NOMO-1 treated with DMSO at 0.1 percent for 48 hours (cell line): ENCODE results near the gene TMEM151B.
A peak's percentile ranks its signal among the peaks of the same experiment; 100 is the strongest.
"Not testable (repeated sequence)": the region's sequence is repeated elsewhere in the genome, so short reads cannot be mapped to it uniquely, and the experiment has no call there.

Source experiments
- DNase-seq: peaks from one replicate; lab custom pipeline; 2025; ENCODE audit not compliant: unreplicated experiment; lab: John Stamatoyannopoulos, UW

The TMEM151B gene

DNA sequence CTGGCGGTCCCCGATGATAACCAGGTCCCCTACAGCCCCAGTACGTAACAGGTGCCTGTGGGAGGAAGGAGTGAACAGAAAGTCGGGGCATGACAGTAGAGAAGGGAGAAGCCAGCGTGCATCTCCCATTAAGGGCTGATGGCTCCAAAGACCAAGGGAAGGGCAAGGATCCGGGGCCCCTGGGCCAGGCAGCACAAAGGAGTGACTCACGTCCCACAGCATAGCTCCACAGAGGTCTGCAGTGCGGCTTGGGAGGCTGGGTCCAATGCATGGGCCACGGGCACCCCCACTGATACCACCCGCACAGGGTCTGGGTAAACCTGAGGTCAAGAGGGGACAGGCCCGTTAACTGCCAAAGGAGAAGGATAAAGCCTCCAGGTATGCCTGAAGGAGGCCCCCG is 32.6 kb downstream of the TMEM151B start:
- no peak for DNase-seq

DNA sequence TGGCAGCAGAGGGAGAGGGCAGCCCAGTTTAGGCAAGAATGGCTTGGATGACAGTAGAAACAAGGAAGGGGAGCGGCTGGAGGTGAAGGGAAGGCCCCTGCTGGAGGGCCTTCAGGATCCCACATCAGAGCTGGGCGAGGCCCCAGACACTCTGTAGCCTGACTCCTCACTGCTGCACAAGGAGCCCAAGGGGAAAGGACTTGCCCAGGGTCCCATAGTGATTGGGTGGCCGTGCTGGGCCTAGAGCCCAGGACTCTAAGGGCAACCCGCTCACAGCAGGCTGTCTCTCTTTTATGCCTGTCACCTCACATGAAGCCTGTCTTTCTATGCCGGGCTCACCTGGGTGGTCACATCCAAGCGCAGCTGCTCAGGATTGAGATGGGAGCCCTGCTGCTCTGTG is 33.6 kb downstream of the TMEM151B start:
- DNase-seq, result no peak

DNA sequence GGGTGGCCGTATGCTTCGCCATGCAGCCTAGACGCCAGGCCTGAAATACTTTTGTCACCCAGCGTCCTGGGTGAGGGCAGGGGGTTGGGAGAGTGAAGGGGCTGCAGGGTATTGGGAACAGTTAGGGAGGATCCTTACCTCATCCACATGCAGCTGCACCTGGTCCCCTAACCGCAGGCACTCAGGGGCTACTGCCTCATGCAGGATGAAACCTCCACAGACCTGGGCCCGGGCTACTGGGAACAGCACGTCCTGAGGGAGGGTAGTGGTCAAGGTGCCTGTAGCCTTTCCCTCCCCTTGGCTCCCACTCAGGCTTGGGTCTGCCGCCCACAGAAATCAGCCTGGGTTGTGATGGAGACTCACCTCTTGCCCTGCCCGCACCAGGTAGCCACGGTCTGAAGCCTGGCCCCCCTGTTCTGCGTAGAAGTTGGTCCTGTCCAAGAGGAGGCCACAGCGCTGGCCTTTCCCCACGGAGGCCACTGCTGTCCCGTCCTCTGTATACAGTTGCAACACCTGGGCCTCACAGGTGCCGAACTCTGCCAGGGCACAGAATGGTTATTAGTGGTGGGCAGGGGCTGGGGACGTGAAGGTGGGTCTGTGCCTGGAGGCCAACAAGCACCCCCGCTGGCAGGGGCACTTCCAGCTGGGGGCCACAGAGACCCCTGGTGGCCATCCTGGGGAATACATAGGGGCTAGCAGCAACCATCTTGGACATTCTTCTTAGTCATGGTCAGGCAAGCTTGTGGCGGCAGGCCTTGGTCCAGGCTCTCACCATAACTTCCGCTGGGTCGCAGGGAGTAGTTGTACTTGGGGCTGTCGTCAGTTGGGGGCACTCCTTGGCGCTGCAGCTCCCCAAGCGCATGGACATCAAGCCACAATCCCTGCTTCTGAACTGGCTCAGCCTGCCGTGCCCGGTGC is 34.3 kb downstream of the TMEM151B start:
- peak; percentile 29 for DNase-seq

DNA sequence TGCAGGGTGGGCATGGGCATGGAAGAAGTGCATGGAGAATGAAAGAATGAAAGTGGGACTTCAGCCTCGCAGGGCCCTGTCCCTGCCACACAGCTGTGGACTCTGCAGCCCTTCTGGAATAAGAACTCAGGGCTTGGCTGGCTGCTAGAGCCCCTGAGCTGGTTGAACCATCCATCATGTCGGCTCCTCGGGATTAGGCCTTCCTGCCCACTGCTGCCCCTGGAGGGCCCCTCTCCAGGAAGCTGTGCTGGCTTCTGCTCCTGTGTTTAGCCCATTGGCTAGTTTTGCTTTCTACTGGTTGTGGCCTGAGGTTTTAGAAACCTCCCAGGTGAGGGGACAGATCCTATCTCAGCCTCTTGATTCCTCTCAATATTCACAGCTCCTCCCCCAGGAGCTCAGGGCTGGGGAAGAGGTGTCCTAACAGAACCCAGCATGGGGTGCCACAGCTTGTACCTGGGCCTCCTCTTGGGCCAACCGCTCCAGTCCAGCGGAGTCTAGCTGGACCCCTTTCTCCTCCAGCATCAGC is 35.0 kb downstream of the TMEM151B start:
- no peak for DNase-seq

DNA sequence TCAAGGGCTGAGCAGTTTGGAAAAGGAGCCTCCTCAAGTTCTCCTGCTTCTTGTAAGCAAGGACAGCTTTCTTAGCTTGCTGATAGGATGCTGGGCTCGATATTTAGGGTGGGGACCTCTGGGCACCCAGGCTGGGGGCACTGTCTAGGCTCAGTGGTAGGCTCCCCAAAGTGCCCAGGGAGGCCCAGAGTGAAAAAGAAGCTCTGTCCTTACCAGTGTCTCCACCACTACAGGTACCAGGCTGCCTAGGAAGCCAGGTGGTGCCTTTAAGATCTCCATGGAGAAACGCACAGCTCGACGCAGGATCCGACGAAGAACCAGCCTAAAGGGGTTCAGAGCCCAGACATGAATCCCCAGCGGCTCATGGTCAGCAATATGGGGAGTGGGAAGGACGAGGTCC is 36.5 kb downstream of the TMEM151B start:
- DNase-seq, result no peak

DNA sequence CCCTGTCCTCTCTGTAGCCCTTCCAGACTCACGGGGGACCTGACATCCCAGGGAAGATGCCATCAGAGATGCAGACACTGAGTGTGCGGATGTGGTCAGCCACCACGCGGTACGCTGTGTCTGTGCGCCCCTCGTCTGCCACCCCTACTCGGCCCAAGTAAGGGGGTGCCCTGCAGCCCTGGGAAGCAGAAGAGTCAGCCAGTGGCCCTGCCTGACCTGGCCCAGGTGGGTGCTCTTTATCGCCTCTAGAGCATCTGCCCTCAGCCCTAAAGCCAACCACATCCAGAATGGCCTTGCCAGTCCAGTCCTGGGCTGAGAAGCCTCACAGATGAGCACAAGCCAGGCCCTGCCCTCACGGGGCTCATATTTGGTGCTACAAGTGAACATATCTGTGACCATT is 37.0 kb downstream of the TMEM151B start:
- no peak for DNase-seq

DNA sequence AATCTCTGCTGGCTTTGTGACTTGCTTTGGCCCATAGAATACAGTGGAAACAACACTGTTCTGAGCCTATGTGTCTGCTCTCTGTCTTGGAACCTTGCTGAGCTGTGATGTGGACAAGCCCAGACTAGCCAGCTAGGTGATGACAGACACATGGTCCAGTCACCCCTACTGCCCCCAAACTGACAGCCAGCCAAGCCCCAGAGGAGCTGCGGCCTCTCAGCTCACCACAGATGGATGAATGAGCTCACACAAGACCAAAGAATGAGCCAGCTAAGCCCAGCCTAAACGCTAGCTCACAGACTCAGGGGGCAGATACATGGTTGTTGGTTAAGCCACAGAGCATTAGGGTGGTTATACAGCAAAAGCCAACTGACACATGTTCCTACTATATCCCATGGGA is 38.8 kb downstream of the TMEM151B start:
- no peak for DNase-seq

DNA sequence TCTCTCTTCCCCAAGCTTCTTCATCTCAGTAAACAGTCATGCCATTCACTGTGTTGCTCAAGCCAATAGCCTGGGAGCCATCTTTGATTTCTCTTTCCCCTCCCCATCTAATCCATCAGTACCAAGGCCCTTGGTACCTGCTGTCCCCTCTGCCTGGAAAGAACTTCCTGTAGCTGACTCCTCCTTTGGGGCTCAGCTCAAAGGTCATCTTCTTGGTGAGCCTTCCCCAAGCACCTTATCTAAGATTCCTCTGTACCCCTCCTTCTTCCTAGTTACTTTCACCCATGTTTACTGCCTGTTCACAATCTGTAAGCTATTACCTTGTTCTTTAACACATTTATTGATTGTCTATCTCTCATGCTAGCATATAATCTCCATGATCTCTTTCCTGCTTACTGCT is 39.4 kb downstream of the TMEM151B start:
- DNase-seq, result no peak

DNA sequence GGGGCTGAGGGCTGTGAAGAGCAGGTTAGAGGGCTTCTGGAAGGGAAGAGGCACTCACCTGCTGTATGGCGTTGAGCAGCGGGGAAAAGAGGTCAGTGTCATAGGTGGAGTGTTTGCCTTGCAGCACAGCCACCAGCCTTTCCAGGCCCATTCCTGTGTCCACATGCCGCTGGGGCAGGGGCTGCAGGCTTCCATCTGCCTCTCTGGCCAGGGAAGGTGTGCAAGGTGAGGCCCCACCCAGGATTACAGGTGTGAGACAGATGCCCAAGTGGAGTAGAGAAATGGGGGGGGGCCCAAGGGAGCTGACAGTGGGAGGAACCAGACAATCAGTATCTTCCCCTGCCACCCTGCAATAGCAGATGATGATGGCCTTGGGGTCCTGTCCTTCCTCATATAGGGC is 40.0 kb downstream of the TMEM151B start:
- no peak for DNase-seq

DNA sequence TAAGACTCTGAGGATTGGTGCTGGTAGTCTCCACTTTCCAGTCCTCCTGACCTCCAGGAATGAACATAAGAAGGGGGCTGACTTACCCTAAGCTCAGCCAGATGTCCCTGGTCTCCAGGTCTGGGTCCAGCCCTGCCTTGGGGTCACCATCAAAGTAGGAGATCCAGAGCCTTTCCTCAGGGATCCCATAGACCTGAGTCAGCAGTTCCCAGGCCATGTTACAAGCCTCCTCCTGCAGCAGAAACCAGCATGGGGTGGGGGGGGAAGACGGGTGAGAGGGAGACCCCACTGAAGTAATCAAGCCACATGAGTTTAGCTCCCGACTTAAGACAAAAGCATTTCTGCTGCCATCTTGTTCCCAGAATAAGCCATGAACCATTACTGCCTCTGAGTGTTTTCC is 41.1 kb downstream of the TMEM151B start:
- DNase-seq, result no peak

DNA sequence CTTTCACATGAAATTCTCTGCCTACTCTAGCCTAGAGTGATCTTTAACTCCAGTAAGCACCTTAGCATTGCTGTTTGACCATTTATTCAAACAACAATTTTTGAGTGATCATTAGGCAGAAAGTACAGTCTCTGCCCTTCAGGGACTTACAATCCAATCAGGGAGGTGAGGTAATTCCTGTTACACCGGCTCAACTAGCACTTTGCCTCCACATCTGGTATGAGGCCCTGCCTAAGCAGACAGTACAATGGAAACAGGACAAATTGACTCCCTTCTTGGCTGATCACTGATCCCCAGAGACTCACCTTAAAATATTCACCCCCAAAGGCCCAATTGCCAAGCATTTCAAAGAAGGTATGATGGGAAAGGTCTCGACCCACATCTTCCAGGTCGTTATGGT is 41.5 kb downstream of the TMEM151B start:
- no peak for DNase-seq

DNA sequence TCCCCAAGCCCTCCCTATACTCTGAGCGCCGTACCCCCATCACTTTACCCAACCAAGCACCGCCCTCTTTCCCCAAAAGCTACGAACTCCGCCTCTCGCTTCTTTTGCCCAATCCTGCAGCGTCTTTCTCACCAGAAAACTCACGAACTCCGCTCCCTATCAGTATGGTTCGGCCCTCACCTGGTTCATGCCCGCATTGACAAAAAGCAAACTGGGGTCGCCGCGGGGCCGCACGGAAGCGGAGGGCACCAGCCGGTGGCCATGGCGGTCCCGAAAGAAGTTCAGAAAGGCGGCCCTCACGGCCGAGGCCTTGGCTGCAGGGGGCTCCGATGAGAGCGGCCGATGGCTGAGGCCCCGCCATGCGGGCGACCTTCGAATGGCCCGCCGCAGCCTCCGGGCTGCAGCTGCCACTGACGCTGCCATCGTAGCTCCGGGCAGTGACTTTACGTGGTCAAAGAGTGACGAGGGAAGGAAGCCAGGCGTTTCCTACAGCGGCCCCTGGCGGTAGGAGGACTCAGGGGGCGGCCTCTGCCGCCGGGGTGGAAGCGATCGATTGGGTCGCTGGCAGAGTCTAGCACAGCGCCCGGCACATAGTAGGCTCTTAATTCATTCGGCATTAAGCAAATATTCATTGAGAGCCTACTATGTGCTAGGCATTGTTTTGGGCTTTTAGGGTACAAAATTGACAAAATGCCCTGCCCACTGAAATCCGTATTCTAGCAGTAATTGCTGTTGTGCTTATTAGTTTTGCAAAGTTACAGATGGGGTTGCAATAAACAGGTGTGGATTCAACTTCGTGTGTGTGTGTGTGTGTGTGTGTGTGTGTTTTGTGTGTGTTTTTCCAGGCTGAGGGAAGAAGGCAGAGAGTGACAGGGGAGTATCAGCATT is 42.9 kb downstream of the TMEM151B start, which contains the start of gene AARS2:
AARS2 (minus strand) TSS at position 447 of the 888 bp plus-strand sequence; CDS start at position 423, 24 bp downstream.
- DNase-seq, result peak; percentile 83

DNA sequence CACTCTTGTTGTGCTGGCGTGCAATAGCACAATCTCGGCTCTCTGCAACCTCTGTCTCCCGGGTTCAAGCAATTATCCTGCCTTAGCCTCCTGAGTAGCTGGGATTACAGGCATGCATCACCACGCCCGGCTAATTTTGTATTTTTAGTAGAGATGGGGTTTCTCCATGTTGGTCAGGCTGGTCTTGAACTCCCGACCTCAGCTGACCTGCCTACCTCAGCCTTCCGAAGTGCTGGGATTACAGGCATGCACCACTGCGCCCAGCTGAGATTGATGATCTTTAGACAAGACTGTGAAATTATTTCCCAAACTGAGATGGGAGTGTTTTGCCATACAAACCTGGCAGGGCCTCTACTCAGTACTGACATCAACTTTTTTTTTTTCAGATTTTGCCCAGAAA is 44.4 kb downstream of the TMEM151B start:
- not testable (repeated sequence) for DNase-seq

DNA sequence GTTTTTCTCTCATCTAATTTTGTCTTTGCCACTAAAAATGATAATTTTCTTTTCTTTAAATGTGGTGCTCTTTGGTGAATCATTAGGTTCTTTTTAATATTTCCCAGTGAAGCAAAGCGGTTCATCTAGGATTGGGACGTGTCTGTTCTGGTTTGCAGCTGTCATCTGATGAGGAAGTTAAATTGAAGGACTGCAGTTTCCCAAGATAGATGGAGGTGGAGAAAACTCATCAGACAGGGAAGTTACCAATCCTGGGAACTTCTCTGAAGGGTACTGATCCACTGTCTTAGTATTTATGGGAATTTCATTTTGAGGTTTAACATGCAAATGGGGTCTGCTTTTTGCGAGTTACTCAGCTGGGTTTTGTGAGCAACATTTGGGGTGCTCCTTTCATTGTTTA is 45.3 kb downstream of the TMEM151B start:
- no peak for DNase-seq

DNA sequence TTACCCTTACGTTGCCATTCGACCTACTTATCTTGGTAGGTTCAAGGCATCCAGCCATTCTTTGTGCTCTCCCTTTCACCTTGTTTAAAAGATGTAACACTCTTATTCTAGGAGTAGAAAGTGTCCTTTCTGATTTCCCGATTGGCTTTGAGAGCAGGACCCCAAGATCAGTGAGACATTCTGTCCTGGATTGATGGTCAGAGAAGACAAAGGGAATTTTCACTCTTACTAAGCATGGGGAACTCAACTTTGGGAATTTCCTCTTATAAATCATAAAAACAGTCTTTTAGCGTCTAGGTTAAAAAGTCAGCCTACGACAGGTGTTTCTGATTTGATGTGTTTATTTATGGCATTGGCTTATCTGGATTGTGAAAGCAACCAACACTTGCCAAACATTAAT is 45.7 kb downstream of the TMEM151B start:
- DNase-seq, result no peak

DNA sequence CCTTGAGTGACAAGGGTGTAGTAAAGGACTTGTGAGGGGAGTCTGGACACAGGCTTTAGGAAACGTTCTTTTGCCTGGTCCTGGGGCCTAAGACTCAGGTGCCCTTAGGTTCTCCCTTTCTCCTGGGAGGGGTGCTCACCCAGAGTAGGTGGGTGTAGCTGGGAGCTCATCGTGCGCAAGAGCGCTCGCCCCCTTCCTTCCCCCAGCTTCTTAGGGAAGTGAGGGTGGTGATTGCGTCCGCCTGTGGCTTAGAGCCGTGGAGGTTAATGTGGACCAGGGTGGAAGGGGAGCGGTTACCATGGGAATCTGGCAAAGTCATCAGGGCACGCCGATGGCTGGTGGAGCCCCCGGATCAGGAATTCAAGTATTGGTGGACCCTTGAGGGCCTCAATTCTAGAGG is 46.2 kb downstream of the TMEM151B start:
- no peak for DNase-seq

DNA sequence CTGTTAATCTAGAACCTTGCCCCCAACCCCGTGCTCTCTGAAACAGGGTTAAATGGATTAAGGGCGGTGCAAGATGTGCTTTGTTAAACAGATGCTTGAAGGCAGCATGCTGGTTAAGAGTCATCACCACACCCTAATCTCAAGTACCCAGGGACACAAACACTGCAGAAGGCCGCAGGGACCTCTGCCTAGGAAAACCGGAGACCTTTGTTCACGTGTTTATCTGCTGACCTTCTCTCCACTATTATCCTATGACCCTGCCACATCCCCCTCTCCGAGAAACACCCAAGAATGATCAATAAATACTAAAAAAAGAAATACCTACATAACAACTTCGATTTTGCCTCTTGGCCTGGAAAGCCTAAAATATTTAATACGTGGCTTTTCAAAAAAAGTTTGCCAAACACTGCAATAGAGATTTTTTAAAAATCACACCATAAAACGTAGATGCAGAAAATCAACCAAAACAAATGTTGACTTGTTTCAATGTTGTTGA is 46.9 kb downstream of the TMEM151B start:
- not testable (repeated sequence) for DNase-seq

DNA sequence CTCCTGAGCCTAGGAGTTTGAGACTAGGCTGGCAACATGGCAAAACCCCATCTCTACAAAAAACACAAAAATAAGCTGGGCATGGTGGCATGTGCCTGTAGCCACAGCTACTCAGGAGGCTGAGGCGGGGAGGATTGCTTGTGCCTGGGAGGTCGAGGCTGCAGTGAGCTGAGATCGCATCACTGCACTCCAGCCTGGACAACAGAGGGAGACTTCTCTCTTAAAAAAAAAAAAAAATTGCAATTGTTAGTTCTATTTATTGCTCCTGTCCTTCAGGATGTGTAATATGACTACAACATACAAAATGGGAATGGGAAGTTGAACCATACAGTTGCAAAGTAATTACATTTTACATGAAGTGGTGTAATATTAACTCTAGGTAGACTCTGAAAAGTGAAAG is 51.0 kb downstream of the TMEM151B start:
- DNase-seq, result no peak

DNA sequence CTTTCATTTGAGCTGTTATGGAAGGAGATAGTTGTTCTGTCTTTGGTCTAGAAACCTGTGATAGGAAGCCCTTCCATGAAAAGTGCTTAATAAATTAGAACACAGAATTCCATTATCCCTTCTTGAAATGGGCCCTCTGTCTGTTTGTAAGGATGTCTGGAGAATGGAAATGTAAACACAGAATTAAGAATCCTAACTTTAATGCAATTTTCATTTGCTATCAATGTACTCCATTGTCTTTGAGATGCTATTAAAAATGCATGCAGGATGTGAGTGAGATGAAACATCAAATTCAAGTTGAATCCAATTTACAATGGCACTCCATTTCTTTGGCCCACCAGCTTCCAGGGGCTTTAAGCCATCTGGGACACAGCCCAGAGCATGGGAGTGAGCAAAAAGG is 56.8 kb downstream of the TMEM151B start:
- DNase-seq, result no peak

DNA sequence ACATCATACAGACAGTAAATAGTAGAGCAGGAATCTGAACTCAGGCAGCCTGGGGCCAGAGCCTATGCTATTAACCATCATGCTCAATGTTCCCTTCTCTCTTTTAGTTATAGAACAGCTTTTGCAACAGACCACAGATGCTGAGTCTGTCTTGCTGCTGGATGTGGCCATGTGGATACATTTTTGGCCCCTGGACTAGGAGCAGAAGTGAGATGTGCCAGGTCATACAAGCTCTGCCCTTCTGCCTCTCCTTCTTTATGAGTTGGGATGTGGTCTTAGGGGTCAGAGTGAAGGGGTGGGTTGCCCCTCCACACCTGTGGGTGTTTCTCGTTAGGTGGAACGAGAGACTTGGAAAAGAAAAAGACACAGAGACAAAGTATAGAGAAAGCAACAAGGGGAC is 57.5 kb downstream of the TMEM151B start:
- no peak for DNase-seq

DNA sequence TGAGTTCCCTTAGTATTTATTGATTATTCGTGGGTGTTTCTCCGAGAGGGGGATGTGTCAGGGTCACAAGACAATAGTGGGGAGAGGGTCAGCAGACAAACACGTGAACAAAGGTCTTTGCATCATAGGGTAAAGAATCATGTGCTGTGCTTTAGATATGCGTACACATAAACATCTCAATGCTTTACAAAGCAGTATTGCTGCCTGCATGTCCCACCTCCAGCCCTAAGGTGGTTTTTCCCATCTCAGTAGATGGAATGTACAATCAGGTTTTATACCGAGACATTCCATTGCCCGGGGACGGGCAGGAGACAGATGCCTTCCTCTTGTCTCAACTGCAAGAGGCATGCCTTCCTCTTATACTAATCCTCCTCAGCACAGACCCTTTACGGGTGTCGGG is 58.0 kb downstream of the TMEM151B start:
- not testable (repeated sequence) for DNase-seq
